Body of pancreas (tissue), 4 donors: Measurements from ENCODE around the gene MAD1L1.

Experiments used
- CTCF ChIP-seq, 7 experiments: fragments of 450-650 bp in 4 of 7; fragments of 200-600 bp in 3 of 7; sonication (generic) in 3 of 7; IDR thresholded peaks; one replicate each; pipeline ENCODE4 v1.5.1; 2016 to 2019; ENCODE audit warnings: antibody characterized with exemption in 7 of 7
- POLR2A ChIP-seq, 3 donors: fragments of 450-650 bp; IDR thresholded peaks; one replicate each; pipeline ENCODE4 v1.6.1; 2016; ENCODE audit warnings: antibody characterized with exemption in 3 of 3, mild to moderate bottlenecking in 2 of 3

GRCh38 chr7:2029211-2029905 is 203.4 kb downstream of the MAD1L1 start:
- no peak for TF ChIP-seq CTCF (IDR thresholded peaks at IDR 0.05)
- no peak for TF ChIP-seq POLR2A (IDR thresholded peaks at IDR 0.05)
